Chondrocyte (in vitro differentiated cells): Measurements from ENCODE around the gene FMNL2. TPM values are rescaled to one million over a fixed set of nuclear protein-coding genes. Genes with fewer than 3 reads are reported as not detected.

Source experiments
- DNase-seq: peaks from one replicate; pipeline ENCODE4 v3.0.0; 2021; ENCODE audit warnings: mixed read lengths, low spot score
- H3K27ac Mint-ChIP-seq: one replicate; pipeline ENCODE4 v1.8.0; 2021; ENCODE audit warnings: mild to moderate bottlenecking, moderate library complexity, mixed read lengths; ENCODE audit not compliant: unreplicated experiment
- H3K27me3 Mint-ChIP-seq: 2 replicates; pipeline ENCODE4 v1.8.0; 2021; ENCODE audit warnings: low read depth, mixed read lengths
- H3K36me3 Mint-ChIP-seq: 2 replicates; pipeline ENCODE4 v1.8.0; 2021; ENCODE audit warnings: low read depth, mixed read lengths
- H3K4me1 Mint-ChIP-seq: 2 replicates; pipeline ENCODE4 v1.8.0; 2021; ENCODE audit warnings: low read depth, mild to moderate bottlenecking, mixed read lengths
- H3K4me3 Mint-ChIP-seq: one replicate; pipeline ENCODE4 v1.8.0; 2021; ENCODE audit warnings: mild to moderate bottlenecking, moderate library complexity, mixed read lengths; ENCODE audit not compliant: unreplicated experiment
- H3K9me3 Mint-ChIP-seq: 2 replicates; pipeline ENCODE4 v1.8.0; 2021; ENCODE audit warnings: low read depth, mixed read lengths
- total RNA-seq: library from RNA; stranded (reverse); gene quantifications from 3 replicates; pipeline ENCODE4 v1.2.1, GENCODE V29; 2021
- TF ChIP-seq, protein P1 (sequence below): fragments of 200-600 bp; sonication (generic); IDR thresholded peaks from 2 replicates; pipeline ENCODE4 v1.5.0; 2021; ENCODE audit warnings: antibody characterized with exemption, mild to moderate bottlenecking, moderate library complexity

The FMNL2 gene
- total RNA-seq, 1 donor from 2014 or later = 33.9 TPM

DNA sequence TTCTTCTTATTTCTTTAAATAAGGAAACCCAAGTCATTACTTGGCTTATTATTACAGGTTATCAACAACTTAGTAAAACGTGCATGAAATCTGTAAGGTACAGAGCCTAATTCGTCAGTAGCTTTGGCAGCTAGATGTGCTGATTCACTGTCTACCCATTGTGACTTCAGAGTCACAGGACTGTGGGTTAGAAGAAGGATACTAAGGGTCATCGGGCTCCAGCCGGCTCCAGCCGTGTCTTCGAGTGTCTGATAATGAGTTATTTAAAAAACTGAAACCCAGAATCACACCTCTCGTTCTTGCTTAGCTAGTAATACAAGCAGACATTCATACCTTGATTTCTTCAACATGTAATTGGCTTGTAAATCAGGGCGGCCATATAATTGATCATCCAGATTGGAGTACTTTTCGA lies 170.5 kb downstream of the FMNL2 start:
- H3K27ac Mint-ChIP-seq = peak overlapping the region; percentile 88
- peak overlapping the region; percentile 46 for H3K4me3 Mint-ChIP-seq
- peaks cover 73% of the 10 kb centered on the region for H3K4me1 Mint-ChIP-seq
- no peaks in the 10 kb centered on the region for H3K36me3 Mint-ChIP-seq
- H3K9me3 Mint-ChIP-seq = no peaks in the 10 kb centered on the region
- no peak for DNase-seq
- H3K27me3 Mint-ChIP-seq = no peaks in the 10 kb centered on the region
- TF ChIP-seq, protein P1, sequence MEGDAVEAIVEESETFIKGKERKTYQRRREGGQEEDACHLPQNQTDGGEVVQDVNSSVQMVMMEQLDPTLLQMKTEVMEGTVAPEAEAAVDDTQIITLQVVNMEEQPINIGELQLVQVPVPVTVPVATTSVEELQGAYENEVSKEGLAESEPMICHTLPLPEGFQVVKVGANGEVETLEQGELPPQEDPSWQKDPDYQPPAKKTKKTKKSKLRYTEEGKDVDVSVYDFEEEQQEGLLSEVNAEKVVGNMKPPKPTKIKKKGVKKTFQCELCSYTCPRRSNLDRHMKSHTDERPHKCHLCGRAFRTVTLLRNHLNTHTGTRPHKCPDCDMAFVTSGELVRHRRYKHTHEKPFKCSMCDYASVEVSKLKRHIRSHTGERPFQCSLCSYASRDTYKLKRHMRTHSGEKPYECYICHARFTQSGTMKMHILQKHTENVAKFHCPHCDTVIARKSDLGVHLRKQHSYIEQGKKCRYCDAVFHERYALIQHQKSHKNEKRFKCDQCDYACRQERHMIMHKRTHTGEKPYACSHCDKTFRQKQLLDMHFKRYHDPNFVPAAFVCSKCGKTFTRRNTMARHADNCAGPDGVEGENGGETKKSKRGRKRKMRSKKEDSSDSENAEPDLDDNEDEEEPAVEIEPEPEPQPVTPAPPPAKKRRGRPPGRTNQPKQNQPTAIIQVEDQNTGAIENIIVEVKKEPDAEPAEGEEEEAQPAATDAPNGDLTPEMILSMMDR = no peak

DNA sequence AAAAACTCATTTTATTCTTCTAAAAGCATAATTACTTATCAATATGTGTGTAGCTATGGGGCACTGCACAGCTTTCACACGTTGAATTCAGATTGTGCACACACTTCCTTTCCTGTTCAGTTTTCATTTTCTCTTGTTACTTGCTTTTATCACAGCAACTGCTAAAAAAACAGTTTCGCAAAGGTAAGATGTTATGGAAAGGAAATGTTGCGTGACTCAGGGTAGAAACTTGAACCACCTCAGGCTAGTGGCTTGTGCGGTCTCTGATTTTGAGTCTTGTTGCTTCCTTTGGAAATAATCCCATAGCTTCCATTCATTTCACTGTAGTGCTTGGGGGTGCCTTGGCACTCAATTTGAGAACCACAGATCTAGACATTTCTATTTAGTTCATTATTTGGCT lies 171.9 kb downstream of the FMNL2 start:
- TF ChIP-seq, protein P1 = no peak
- Mint-ChIP-seq H3K9me3 (no peaks in the 10 kb centered on the region), H3K4me1 (peaks cover 61% of the 10 kb centered on the region), H3K4me3 (no peak overlapping the region), H3K27me3 (no peaks in the 10 kb centered on the region), H3K36me3 (no peaks in the 10 kb centered on the region), H3K27ac (peak overlapping the region; percentile 56)
- DNase-seq = no peak

DNA sequence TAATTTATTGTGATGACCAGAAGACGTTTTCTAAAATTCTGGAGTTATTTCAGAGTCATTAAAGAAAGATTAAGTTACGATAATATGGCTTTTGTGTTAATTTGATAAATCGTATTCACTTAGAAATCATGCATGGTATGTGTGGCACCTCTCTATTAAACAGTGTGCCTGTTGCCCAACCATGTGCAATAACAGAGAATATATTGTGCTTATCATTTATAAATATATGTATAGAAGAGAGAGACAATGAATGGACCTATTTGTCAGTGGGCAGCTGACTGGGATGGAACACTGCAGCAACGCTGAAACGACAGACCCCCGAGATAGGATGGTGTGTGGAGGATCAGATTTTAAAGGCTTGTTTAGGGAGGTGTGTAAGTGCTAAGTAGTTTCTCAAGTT lies 172.9 kb downstream of the FMNL2 start:
- peaks cover 58% of the 10 kb centered on the region for H3K4me1 Mint-ChIP-seq
- no peaks in the 10 kb centered on the region for H3K36me3 Mint-ChIP-seq
- DNase-seq = no peak
- no peaks in the 10 kb centered on the region for H3K9me3 Mint-ChIP-seq
- TF ChIP-seq, protein P1 = no peak
- no peak overlapping the region for H3K27ac Mint-ChIP-seq
- H3K4me3 Mint-ChIP-seq = no peak overlapping the region
- H3K27me3 Mint-ChIP-seq = no peaks in the 10 kb centered on the region

DNA sequence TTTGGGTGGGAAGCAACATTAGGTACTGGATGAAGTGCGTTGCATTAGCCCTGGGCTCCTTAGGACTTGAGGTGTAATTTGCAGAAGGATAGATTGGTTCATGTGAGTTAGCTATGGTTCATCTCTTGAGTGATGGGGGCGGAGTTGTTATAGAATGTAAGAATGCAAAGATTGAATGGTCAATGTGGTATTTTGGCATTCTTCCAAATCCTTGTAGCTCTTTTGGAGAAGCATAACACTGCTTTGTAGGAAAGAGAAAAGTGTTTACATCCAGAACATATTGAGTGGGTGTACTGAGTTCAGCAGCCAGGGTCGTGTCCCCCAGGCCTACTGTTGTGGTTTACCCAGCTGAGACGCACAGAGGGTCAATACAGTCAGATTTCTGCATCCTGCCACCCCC lies 173.5 kb downstream of the FMNL2 start:
- DNase-seq = no peak
- Mint-ChIP-seq H3K27me3 (no peaks in the 10 kb centered on the region), H3K27ac (peak overlapping the region; percentile 63), H3K36me3 (no peaks in the 10 kb centered on the region), H3K9me3 (no peaks in the 10 kb centered on the region), H3K4me1 (peaks cover 58% of the 10 kb centered on the region), H3K4me3 (no peak overlapping the region)
- TF ChIP-seq, protein P1 = no peak

DNA sequence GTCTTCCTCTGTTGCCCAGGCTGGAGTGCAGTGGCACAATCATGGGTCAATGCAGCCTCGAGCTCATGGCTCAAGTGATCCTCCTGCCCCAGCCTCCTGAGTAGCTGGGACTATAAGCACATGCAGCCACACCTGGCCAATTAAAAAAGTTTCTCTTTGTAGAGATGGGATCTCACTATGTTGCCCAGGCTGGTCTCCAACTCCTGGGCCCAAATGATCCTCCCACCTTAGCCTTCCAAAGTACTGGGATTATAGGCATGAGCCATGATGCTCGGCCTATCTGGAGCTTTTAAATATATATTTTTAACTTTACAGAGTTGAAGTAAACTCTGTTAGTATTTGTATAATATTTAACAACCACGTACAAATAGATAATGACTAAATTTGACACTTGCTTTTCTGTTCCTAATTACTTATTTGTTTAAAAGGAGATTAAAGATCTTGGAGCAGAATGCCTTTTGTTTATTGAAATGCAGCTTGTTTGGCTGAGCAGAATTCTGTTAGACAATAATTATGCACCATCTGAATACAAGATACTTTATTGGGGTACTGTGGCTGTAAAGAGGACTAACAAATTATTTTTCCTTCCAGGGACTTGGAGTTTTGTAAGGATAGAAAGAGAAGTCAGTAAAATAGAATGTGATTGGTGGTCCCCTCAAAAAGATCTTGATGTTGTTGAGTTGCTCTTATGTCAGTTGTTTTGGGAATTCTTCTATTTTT lies 175.0 kb downstream of the FMNL2 start:
- no peaks in the 10 kb centered on the region for H3K27me3 Mint-ChIP-seq
- no peak overlapping the region for H3K27ac Mint-ChIP-seq
- peaks cover 58% of the 10 kb centered on the region for H3K4me1 Mint-ChIP-seq
- TF ChIP-seq, protein P1 = no peak
- H3K9me3 Mint-ChIP-seq = no peaks in the 10 kb centered on the region
- DNase-seq = no peak
- no peak overlapping the region for H3K4me3 Mint-ChIP-seq
- no peaks in the 10 kb centered on the region for H3K36me3 Mint-ChIP-seq
